K562 (cell line): ENCODE data around the gene NME2. TPM values are rescaled to one million over a fixed set of nuclear protein-coding genes. Genes with fewer than 3 reads are reported as not detected.

ENCODE experiments used
- ATAC-seq: fragments of 200-7000 bp; cut with Tn5 transposase; 3 replicates; pipeline ENCODE4 v1.9.1; 2020; ENCODE audit warnings: moderate library complexity
- BruUV-seq: library from RNA; stranded (reverse); fragments of 400-500 nt; replicated peaks from 2 replicates; lab custom pipeline; 2021; lab: Mats Ljungman, UMichigan
- CTCF ChIA-PET: fragments of 300-600 bp; formaldehyde crosslinking; extraction: SDS; loops from one replicate; lab custom pipeline; 2021; ENCODE audit warnings: low intra/inter-chr PET ratio; lab: Yijun Ruan, JAX
- POLR2A ChIA-PET: fragments of 300-600, 350-650 bp; sonication (Branson Sonifier 250); formaldehyde crosslinking; extraction: SDS; loops from one replicate; lab custom pipeline; 2021; ENCODE audit warnings: antibody characterized with exemption, inconsistent platforms; lab: Yijun Ruan, JAX
- DNase-seq, 4 experiments: peaks; one replicate each; pipeline versions ENCODE4 v3.0.0 to v3.0.0-alpha.2; 2011 to 2018; ENCODE audit warnings: low spot score in 3 of 4, mixed read lengths in 3 of 4; ENCODE audit errors: extremely low read depth in 1 of 4
- FAIRE-seq: peaks from 2 replicates; lab custom pipeline; 2011; peaks lifted over from hg19 to GRCh38; lab: Jason Lieb, UNC
- H2AFZ ChIP-seq: 2 replicates; pipeline ENCODE4 v1.6.0; 2011; ENCODE audit warnings: low read depth, low read length, control low read depth, inconsistent platforms
- H3K27ac ChIP-seq: fragments of 200-600 bp; 3 replicates; pipeline ENCODE4 v1.8.0; 2011; ENCODE audit warnings: low read depth, mild to moderate bottlenecking, control low read depth, inconsistent platforms, low read length, moderate library complexity, mixed read lengths; ENCODE audit errors: extremely low read depth
- H3K27me3 ChIP-seq, 2 experiments: fragments of 300-600 bp in 1 of 2; 2 replicates in 1 of 2; 3 replicates in 1 of 2; pipeline versions ENCODE4 v1.6.0 to v1.8.0; 2011; ENCODE audit warnings: inconsistent platforms in 2 of 2, low read length in 2 of 2, mild to moderate bottlenecking in 1 of 2, mixed read lengths in 1 of 2, moderate library complexity in 1 of 2; ENCODE audit not compliant: control insufficient read depth in 2 of 2, insufficient read depth in 2 of 2
- H3K36me3 ChIP-seq: fragments of 300-600 bp; 3 replicates; pipeline ENCODE4 v1.8.0; 2011; ENCODE audit warnings: mild to moderate bottlenecking, low read length, inconsistent platforms; ENCODE audit not compliant: control insufficient read depth, insufficient read depth
- H3K4me1 ChIP-seq, 2 experiments: fragments of 200-600 bp in 1 of 2; replicated peaks in 1 of 2; 2 replicates in 1 of 2; 3 replicates in 1 of 2; pipeline versions ENCODE4 v1.5.1 to v1.8.0; 2011; ENCODE audit warnings: inconsistent platforms in 2 of 2, low read length in 2 of 2, mild to moderate bottlenecking in 1 of 2, mixed read lengths in 1 of 2, moderate library complexity in 1 of 2; ENCODE audit not compliant: control insufficient read depth in 2 of 2, insufficient read depth in 2 of 2
- H3K4me2 ChIP-seq: 2 replicates; pipeline ENCODE4 v1.6.1; 2011; ENCODE audit warnings: low read length, control low read depth, inconsistent platforms, mixed read lengths; ENCODE audit not compliant: insufficient read depth
- H3K4me3 ChIP-seq: fragments of 200-600 bp; sonication (generic), shearing (Covaris generic); 2 replicates; pipeline ENCODE4 v1.5.1; 2016; ENCODE audit warnings: control low read depth, inconsistent platforms
- H3K79me2 ChIP-seq: fragments of 200-600 bp; 3 replicates; pipeline ENCODE4 v1.8.0; 2011; ENCODE audit warnings: low read length, inconsistent platforms; ENCODE audit not compliant: control insufficient read depth, insufficient read depth
- H3K9ac ChIP-seq, 2 experiments: 2 replicates each; pipeline versions ENCODE4 v1.6.0 to v1.6.1; 2011; ENCODE audit warnings: low read depth in 2 of 2, low read length in 2 of 2, control low read depth in 1 of 2, inconsistent platforms in 1 of 2, mild to moderate bottlenecking in 1 of 2, mixed read lengths in 1 of 2; ENCODE audit not compliant: insufficient read depth in 1 of 2
- H3K9me1 ChIP-seq: one replicate; pipeline ENCODE4 v1.6.0; 2011; ENCODE audit warnings: inconsistent platforms, mild to moderate bottlenecking, low read length, moderate library complexity; ENCODE audit not compliant: control insufficient read depth, insufficient read depth
- H3K9me3 ChIP-seq: replicated peaks from 2 replicates; pipeline ENCODE4 v1.5.1; 2011; ENCODE audit warnings: low read depth, low read length, inconsistent platforms; ENCODE audit not compliant: control insufficient read depth, insufficient read depth
- H4K20me1 ChIP-seq: replicated peaks from 2 replicates; pipeline ENCODE4 v1.6.1; 2011; ENCODE audit warnings: low read length, inconsistent platforms, mixed read lengths; ENCODE audit not compliant: control insufficient read depth, insufficient read depth
- ARID3A ChIP-seq: IDR thresholded peaks from 2 replicates; pipeline ENCODE4 v1.6.1; 2012; ENCODE audit warnings: low read depth, low read length, improper control_type of control experiment, borderline replicate concordance
- CBX2 ChIP-seq: fragments of 200-600 bp; sonication (generic); IDR thresholded peaks from one replicate; pipeline ENCODE4 v1.6.1; 2012; ENCODE audit warnings: mild to moderate bottlenecking, low read length, inconsistent platforms; ENCODE audit not compliant: insufficient read depth, poor library complexity, severe bottlenecking
- GATAD2A ChIP-seq: fragments of 450-650 bp; IDR thresholded peaks from 2 replicates; pipeline ENCODE4 v1.6.1; 2017
- GTF2F1 ChIP-seq: IDR thresholded peaks from 2 replicates; pipeline ENCODE4 v1.6.1; 2011; ENCODE audit warnings: low read depth, low read length, improper control_type of control experiment
- MTA1 ChIP-seq: fragments of 450-650 bp; IDR thresholded peaks from 2 replicates; pipeline ENCODE4 v1.6.1; 2017; ENCODE audit warnings: borderline replicate concordance
- PKNOX1 ChIP-seq: fragments of 450-650 bp; IDR thresholded peaks from 2 replicates; pipeline ENCODE4 v1.6.1; 2016
- RBFOX2 ChIP-seq: fragments of 200-400 bp; formaldehyde crosslinking; IDR thresholded peaks from 2 replicates; pipeline ENCODE4 v1.6.1; 2017; ENCODE audit warnings: low read depth, mild to moderate bottlenecking, low read length, moderate library complexity
- YY1 ChIP-seq, 3 experiments: IDR thresholded peaks; 2 replicates each; pipeline ENCODE4 v1.6.1; 2011; ENCODE audit warnings: low read length in 2 of 3, mild to moderate bottlenecking in 2 of 3, moderate library complexity in 2 of 3, borderline replicate concordance in 1 of 3, control low read depth in 1 of 3, low read depth in 1 of 3; ENCODE audit not compliant: insufficient read depth in 3 of 3, insufficient replicate concordance in 2 of 3, control insufficient read depth in 1 of 3, insufficient read length in 1 of 3; ENCODE audit errors: extremely low read depth in 1 of 3
- ZNF24 ChIP-seq: fragments of 450-650 bp; IDR thresholded peaks from 2 replicates; pipeline ENCODE4 v1.6.1; 2016
- ZNF79 ChIP-seq: fragments of 250-450 bp; sonication (Bioruptor Pico); IDR thresholded peaks from 2 replicates; pipeline ENCODE4 v1.4.0; 2020; ENCODE audit warnings: low read depth, mild to moderate bottlenecking, moderate library complexity
- WGBS: fragments of 100-300 bp; shearing (Covaris generic); methylation state at CpG from one replicate; pipeline ENCODE4 v1.1.6; 2016; ENCODE audit warnings: low coverage, mixed read lengths; ENCODE audit not compliant: insufficient coverage; ENCODE audit errors: missing lambda C conversion rate; 5-methylcytosine and 5-hydroxymethylcytosine counted together
- in situ Hi-C: fragments of 300-500 bp; cut with MboI; formaldehyde crosslinking; loops from 4 replicates; pipeline ENCODE4 v1.15.0; 2018; ENCODE audit warnings: inconsistent platforms, mixed read lengths
- intact Hi-C: fragments of 100-400 bp; cut with micrococcal nuclease; formaldehyde crosslinking; loops from 2 replicates; pipeline ENCODE4 v1.14.2; 2022
- polyA plus RNA-seq, 8 experiments: library from polyadenylated mRNA; depleted of rRNA in 4 of 8; stranded (reverse) in 5 of 8; unstranded in 3 of 8; fragments of >200 nt; fragmentation: Nextera tagmentation in 2 of 8; fragmentation: Illumina TruSeq in 1 of 8; extraction: Ambion mirVana in 2 of 8; extraction: Trizol in 1 of 8; gene quantifications; 2 replicates each; pipeline versions ENCODE4 v1.2.1 to v1.2.3, GENCODE V29; 2011 to 2014; ENCODE audit warnings: inconsistent platforms in 1 of 8, missing spikeins in 1 of 8
- total RNA-seq, 7 experiments: library from RNA; depleted of rRNA in 6 of 7; stranded (reverse); fragments of >200 nt in 6 of 7; fragmentation: Illumina TruSeq in 2 of 7; extraction: Trizol in 2 of 7; gene quantifications; 2 replicates each; pipeline versions ENCODE4 v1.2.1 to v1.2.3, GENCODE V29; 2011 to 2021; ENCODE audit warnings: low replicate concordance in 1 of 7
- TF ChIP-seq, protein P1 (sequence below): fragments of 250-450 bp; sonication (Bioruptor Pico); IDR thresholded peaks from 2 replicates; pipeline ENCODE4 v1.5.0; 2021; ENCODE audit warnings: mild to moderate bottlenecking, moderate library complexity
- TF ChIP-seq, protein P2 (sequence below): fragments of 250-450 bp; sonication (Bioruptor Pico); IDR thresholded peaks from 2 replicates; pipeline ENCODE4 v1.4.0; 2020; ENCODE audit warnings: mild to moderate bottlenecking, moderate library complexity

NME2 gene
- total and polyA plus RNA-seq, 9 of the 15 experiments (the other 6 are each of a cell fraction or from before 2014, with no cell fraction given): 684 to 1,202 (median 924) TPM

GRCh38 chr17:51164911-51165679 lies 1.1 kb upstream of the NME2 start:
- FAIRE-seq (peak; percentile 63), ATAC-seq (no peak), DNase-seq (no peak)
- Histone ChIP-seq H4K20me1 (no peaks in the 10 kb centered on the region), H3K27me3 (no peaks in the 10 kb centered on the region), H3K9me1 (peaks cover 4% of the 10 kb centered on the region), H3K27ac (peak overlapping the region; percentile 92; the same call in 2 of the 3 replicates), H3K79me2 (peaks cover 42% of the 10 kb centered on the region), H3K9me3 (no peaks in the 10 kb centered on the region), H2AFZ (no peak overlapping the region; the same call in 1 of the 2 replicates), H3K9ac (peak overlapping the region; percentile 97 to 98; a peak in 3 of 4 replicates), H3K36me3 (peaks cover 70% of the 10 kb centered on the region), H3K4me3 (peak overlapping the region; percentile 94), H3K4me2 (peak overlapping the region; percentile 99), H3K4me1 (peaks cover 6 to 33% of the 10 kb centered on the region in 2 experiments; a peak in 4 of 5 replicates)
- 75% methylated on average over 16 of the region's 16 CpGs for WGBS
- in situ Hi-C loops (no loop called here), intact Hi-C loops (loop anchor here (5.0 kb wide), 2 partner anchors 97 to 298 kb away; partner anchors contain the start of genes MBTD1, TOB1 and UTP18)
- CTCF ChIA-PET: interaction anchor here (1.6 kb wide), 1 partner anchor 164 kb away, joined by 4 read pairs; no protein-coding TSS in a partner anchor
- no TSS peak for BruUV-seq
- POLR2A ChIA-PET: interaction anchor here (0.6 to 2.1 kb wide), 6 partner anchors 10 to 281 kb away, joined by 3 to 8 read pairs (median 4); partner anchors contain the start of gene NME1
- TF ChIP-seq RBFOX2 (no peak), GATAD2A (no peak), ZNF24 (no peak), ZNF79 (no peak), GTF2F1 (no peak), PKNOX1 (0 out of 2 replicates have a peak, but pooled peaks have one; percentile 15), MTA1 (no peak), YY1 (IDR thresholded peaks at IDR 0.05; ENCODE audit: borderline replicate concordance in 1 of 3, control insufficient read depth in 1 of 3, extremely low read depth in 1 of 3, insufficient read depth in 3 of 3, insufficient read length in 1 of 3, insufficient replicate concordance in 2 of 3, low read depth in 1 of 3, low read length in 2 of 3) (peak in 1 of 3 experiments; percentile 0), ARID3A (no peak), CBX2 (no peak)
- TF ChIP-seq, protein P1, sequence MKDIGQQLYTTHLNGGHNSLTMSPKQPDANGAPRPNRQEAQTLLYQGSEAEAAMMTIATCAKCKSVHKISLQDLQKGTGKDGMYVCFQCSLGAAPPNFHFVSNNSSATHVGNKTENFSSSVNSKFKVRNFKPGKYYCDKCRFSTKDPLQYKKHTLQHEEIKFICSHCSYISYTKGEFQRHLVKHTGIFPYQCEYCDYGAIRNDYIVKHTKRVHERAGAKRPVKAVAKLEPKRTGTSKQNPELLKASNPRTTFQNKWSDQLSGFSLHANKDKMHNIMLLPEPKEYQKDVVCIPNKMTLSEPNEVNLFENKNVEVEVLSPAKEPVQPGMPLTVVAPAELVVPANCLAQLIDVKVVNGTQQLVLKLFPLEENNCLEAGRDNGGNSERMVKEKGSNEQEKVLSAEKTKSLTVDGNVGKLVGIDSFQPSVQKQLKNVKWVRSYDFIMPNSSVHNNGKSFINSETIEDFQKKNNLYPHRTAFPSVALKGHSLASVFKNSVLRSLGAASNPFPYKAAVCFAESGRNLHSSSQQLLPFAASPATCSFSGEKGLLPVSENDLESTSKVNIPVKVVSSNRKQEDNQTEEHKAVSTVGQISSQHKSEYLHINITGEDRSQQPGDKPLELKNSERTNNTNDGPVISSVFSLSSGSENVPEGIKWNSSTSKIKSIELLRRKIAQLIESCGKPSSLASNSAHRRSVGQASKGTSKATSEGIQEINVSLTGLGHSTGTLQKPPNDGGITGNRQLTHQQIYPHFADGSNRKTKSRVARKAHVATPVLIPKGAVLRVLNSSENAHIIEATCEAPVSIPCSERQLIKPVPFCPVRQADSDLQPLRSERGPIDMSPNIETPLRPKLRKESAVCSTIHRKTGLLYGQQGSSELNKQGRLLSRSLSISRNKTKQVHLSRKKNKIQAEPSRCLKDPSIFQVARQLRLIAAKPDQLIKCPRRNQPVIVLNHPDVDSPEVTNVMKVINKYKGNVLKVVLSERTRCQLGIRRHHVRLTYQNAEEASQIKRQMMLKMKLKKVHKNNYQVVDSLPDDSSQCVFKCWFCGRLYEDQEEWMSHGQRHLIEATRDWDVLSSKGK: no peak
- TF ChIP-seq, protein P2, sequence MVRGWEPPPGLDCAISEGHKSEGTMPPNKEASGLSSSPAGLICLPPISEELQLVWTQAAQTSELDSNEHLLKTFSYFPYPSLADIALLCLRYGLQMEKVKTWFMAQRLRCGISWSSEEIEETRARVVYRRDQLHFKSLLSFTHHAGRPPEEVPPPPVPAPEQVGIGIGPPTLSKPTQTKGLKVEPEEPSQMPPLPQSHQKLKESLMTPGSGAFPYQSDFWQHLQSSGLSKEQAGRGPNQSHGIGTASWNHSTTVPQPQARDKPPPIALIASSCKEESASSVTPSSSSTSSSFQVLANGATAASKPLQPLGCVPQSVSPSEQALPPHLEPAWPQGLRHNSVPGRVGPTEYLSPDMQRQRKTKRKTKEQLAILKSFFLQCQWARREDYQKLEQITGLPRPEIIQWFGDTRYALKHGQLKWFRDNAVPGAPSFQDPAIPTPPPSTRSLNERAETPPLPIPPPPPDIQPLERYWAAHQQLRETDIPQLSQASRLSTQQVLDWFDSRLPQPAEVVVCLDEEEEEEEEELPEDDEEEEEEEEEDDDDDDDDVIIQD (CRISPR knock-in tag): no peak
